HPDE6-E6E7 (cell line): Measurements from ENCODE around the gene TOR1B.
"Not testable (repeated sequence)": the region's sequence is repeated elsewhere in the genome, so short reads cannot be mapped to it uniquely, and the experiment has no call there.

Source experiments
- DNase-seq: peaks from one replicate; pipeline ENCODE4 v3.0.0; 2011; ENCODE audit warnings: missing footprints; ENCODE audit errors: extremely low spot score

The TOR1B gene

GRCh38 chr9:129776566-129776937, 26.4 kb upstream of the TOR1B start:
- DNase-seq, result no peak

DNA sequence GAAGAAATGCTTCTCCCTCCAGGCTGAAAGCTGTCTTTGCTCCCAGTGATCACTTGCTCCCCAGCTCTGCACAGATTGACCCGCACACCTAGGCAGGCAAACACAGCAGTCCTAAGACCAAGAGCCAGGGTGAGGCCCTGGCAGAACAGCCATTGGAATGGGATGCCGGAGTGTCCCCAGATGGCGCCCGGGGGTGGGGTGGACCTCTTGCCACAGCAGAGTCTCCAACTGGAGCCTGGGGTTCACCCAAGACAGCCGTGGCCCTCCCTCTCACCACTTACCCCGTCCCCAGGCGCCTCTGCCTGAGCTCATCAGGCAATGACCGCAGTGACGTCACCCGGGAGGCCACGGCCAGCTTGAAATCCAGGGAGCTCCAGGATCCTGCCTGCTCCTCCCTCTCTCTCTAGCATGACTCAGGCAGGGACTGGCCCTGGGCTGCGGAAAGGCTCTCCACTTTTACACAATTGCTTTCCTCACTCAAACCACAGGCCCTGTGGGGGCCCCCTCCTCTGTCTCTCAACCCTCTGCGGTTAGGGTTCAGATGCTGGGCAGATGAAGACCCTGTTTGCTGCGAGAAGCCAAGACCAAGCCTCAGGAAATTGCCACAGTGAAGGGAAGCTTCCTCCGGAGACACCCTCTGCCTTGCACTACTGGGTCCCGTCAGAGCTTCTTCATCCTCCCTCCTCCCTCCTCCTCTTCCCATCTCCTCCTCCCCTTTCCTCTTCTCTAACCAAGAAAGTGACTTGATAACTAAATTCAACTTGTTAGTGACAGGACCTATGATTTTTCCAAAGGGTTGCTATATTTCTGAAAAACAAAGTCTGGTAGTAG, 25.8 kb upstream of the TOR1B start:
- peak; percentile 97 for DNase-seq

DNA sequence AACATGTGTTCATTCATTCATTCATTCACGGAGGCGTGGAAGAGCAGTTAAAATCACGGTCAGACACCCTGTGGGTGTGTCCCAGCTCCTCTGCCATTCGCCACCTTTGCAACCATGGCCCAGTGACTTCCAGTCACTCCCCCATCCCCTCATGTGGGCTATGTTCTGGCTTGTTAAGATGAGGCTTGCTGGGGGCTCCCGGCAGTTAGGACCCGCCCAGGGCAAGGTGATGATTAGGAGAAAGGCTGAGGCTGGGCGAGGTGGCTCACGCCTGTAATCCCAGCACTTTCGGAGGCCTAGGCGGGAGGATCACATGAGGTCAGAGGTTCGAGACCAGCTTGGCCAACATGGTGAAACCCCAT, 25.2 kb upstream of the TOR1B start:
- no peak for DNase-seq

DNA sequence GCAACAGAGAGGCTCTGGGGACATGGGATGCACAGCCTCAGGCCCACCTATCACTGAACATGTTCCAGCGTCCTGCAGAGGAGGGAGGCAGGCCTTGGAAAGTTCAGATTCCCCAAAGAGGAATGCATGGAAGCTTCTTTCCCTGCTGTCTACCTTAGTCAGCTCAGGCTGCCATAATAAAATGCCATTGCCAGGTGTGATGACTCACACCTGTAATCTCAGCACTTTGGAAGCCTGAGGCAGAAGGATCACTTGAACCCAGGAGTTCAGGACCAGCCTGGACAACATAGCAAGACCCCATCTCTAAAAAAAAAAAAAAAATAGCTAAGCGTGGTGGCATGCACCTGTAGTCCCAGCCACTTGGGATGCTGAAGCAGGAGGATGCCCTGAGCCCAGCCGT, 24.5 kb upstream of the TOR1B start:
- no peak for DNase-seq

- DNase-seq, result no peak
Observed at GRCh38 chr9:129779560-129780190, 23.3 kb upstream of the TOR1B start.

GRCh38 chr9:129781131-129781530, 21.9 kb upstream of the TOR1B start:
- no peak for DNase-seq

DNA sequence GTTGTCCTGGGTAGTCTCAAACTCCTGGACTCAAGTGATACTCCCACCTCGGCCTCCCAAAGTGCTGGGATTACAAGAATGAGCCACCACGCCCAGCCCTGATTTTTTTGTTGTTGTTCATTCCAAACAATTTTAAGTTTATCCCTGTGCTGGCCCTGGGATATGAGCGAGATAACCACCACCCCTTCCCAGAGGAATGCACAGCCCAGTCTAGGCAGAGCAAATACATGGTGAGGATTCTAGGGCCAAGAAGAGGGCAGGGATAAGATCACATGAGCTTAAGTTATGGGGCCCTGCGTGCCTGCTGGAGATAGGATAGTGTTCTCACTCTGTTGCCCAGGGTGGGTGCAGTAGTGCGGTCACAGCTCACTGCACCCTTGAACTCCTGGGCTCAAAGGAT, 21.0 kb upstream of the TOR1B start:
- DNase-seq, result no peak

DNA sequence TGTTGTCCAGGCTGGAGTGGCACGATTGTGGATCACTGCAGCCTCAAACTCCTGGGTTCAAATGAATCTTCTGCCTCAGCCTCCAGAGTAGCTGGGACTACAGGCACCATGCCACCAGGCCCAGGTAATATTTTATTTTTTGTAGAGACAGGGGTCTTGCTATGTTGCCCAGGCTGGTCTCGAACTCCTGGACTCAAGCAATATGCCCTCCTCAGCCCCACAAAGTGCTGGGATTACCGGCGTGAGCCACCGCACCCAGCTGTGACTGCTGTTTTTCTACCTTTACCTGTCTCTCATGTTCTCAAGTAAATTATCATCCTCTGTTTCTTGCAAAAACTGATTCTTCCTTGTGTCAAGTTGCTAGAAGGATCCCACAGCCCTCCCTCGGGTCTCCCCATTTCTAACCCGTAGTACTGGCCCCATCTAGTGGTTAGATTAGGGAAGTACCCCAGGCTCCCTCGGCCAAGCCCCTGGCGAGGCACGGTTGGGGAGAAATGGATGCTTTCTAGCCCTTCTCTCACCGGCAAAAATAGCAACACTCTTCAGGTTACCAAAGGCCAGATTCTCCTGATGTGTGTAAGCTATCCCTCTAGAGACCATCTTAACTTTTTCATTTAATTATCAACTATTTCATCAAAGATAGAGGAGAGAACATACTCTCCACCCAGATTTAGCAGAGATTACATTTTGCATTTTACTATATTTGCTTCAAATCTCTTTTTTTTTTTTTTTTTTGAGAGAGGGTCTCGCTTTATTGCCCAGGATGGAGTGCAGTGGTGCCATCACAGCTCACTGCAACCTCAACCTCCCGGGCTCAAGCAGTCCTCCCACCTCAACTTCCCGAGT, 19.2 kb upstream of the TOR1B start:
- DNase-seq, result peak; percentile 85

- not testable (repeated sequence) for DNase-seq
Observed at GRCh38 chr9:129784970-129785369, 18.0 kb upstream of the TOR1B start.

- DNase-seq, result no peak
Observed at GRCh38 chr9:129785866-129786265, 17.1 kb upstream of the TOR1B start.

- DNase-seq, result no peak
Observed at GRCh38 chr9:129786481-129786880, 16.5 kb upstream of the TOR1B start.

GRCh38 chr9:129794549-129794948, 8.4 kb upstream of the TOR1B start:
- DNase-seq, result no peak

- DNase-seq, result not testable (repeated sequence)
Observed at GRCh38 chr9:129796029-129796428, 7.0 kb upstream of the TOR1B start.

DNA sequence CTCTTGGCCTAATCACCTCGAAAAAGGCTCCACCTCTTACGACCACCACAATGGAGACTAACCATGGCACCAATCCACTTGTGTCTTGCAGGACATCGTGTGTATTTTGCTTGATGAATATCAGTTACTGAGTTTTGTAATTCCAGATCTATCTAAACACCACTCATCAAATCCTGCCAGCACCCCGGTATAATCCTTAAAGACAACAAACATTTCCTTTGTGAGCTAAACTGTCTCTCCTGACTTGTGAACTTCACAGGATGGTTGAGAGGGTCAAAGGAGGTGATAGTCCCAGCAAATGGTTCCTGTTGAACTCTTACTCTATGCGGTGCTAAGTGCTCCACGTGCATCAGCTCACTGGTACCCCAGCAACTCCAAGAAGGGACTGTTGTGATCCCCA, 4.0 kb upstream of the TOR1B start:
- DNase-seq, result no peak

- DNase-seq, result no peak
Observed at GRCh38 chr9:129801504-129801903, 1.5 kb upstream of the TOR1B start.

- DNase-seq, result no peak
Observed at GRCh38 chr9:129803676-129804060, 684 bp downstream of the TOR1B start.

- DNase-seq, result no peak
Observed at GRCh38 chr9:129806061-129806460, 3.1 kb downstream of the TOR1B start.

- no peak for DNase-seq
Observed at GRCh38 chr9:129809346-129809745, 6.4 kb downstream of the TOR1B start.

DNA sequence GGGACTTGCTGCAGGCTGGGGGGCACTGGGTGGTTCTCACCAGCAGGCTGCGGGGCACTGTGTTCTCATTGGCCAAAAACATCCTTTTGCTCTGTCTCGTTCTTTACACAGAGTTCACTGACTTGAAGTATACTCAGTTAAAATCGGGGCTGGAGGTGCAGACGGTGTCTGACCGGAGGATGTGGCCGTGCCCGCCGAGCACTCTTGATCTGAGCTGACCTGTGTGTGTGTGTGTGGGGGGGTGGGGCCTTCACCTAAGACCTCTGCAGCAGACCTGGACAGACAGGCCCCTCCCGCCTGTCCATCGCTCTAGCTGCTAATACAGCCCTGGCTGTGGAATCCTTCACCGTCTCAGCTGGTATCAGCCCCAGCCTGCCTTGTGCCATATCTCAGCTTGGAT, 7.1 kb downstream of the TOR1B start:
- DNase-seq, result no peak

DNA sequence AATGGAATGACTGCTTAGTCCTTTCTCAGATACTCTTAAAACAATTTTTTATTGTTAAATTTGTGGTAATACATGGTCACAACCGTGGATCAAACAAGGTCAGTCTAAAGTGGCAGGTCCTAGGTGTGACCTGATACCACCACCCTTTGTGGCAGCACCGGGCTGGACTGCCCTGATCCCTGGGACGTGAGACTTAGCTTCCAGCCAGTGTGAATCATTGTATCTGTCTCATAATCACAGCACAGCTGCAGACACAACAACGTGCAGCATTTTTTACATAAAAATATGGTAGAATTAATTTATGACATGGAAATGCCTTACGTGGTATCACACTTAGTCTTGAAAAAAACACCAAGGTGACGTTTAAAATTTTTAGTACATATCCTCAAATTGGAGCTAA, 7.8 kb downstream of the TOR1B start:
- no peak for DNase-seq

GRCh38 chr9:129811967-129812363, 9.0 kb downstream of the TOR1B start:
- no peak for DNase-seq

- DNase-seq, result no peak
Observed at GRCh38 chr9:129812385-129812784, 9.4 kb downstream of the TOR1B start.

GRCh38 chr9:129813661-129814060, 10.7 kb downstream of the TOR1B start:
- DNase-seq, result no peak
